ENCODE results near the gene HOXB3. TPM values are rescaled to one million over a fixed set of nuclear protein-coding genes. Genes with fewer than 3 reads are reported as not detected.

The HOXB3 gene
- total RNA-seq, 6 donors from 2014 or later: 2.9 to 12.6 (median 7.9) TPM

- Histone ChIP-seq H3K27me3 (peaks cover 0 to 71% (median 33%) of the 10 kb centered on the region in 4 donors), H3K9me3 (no peaks in the 10 kb centered on the region), H3K4me1 (peaks cover 23 to 48% (median 34%) of the 10 kb centered on the region in 4 donors), H3K27ac (peak overlapping the region; percentile 75 to 87 (median 78)), H3K4me3 (peak overlapping the region; percentile 22 to 50 (median 44)), H3K36me3 (no peaks in the 10 kb centered on the region)
- 2 to 4% methylated on average over 32 to 56 of the region's 68 CpGs for WGBS, 2 donors
- DNase-seq (peak in 1 of 2 donors; percentile 91), ATAC-seq (ENCODE audit: low FRiP score in 2 of 2) (peak; percentile 29 to 71)
- peak in 2 of 4 donors; percentile 21 to 42 for TF ChIP-seq POLR2A (IDR thresholded peaks at IDR 0.05)
- no peak for TF ChIP-seq CTCF (IDR thresholded peaks at IDR 0.05)
- TF ChIP-seq EP300 (IDR thresholded peaks at IDR 0.05): no peak
- TF ChIP-seq POLR2AphosphoS5 (IDR thresholded peaks at IDR 0.05): peak; percentile 23 to 57
These were observed 8.0 kb upstream of the HOXB3 start for GRCh38 chr17:48597778-48598631.

- peak overlapping the region; percentile 75 to 87 (median 78) for H3K27ac ChIP-seq
- H3K4me1 ChIP-seq: peaks cover 28 to 49% (median 36%) of the 10 kb centered on the region in 4 donors
- TF ChIP-seq POLR2AphosphoS5 (IDR thresholded peaks at IDR 0.05) (no peak), CTCF (IDR thresholded peaks at IDR 0.05) (no peak), POLR2A (IDR thresholded peaks at IDR 0.05) (no peak), EP300 (IDR thresholded peaks at IDR 0.05) (no peak)
- peak overlapping the region; percentile 22 to 50 (median 44) for H3K4me3 ChIP-seq
- ATAC-seq (ENCODE audit: low FRiP score in 2 of 2) (no peak), DNase-seq (no peak)
- WGBS, 2 donors: 10% methylated on average over 2 of the region's 16 CpGs; no CpG with 5 or more reads in 1 of the 2 donors
- H3K27me3 ChIP-seq: peaks cover 0 to 70% (median 32%) of the 10 kb centered on the region in 4 donors
- no peaks in the 10 kb centered on the region for H3K9me3 ChIP-seq
- H3K36me3 ChIP-seq: no peaks in the 10 kb centered on the region
These were observed 7.4 kb upstream of the HOXB3 start for GRCh38 chr17:48597528-48597777.

GRCh38 chr17:48596735-48597527, 6.9 kb upstream of the HOXB3 start:
- TF ChIP-seq POLR2AphosphoS5 (IDR thresholded peaks at IDR 0.05) (peak in 1 of 2 donors; percentile 36), EP300 (IDR thresholded peaks at IDR 0.05) (no peak)
- Histone ChIP-seq H3K27ac (peak overlapping the region; percentile 75 to 87 (median 78)), H3K4me1 (peaks cover 25 to 49% (median 34%) of the 10 kb centered on the region in 4 donors), H3K27me3 (peaks cover 0 to 70% (median 32%) of the 10 kb centered on the region in 4 donors), H3K4me3 (peak overlapping the region; percentile 12 to 50 (median 44)), H3K36me3 (no peaks in the 10 kb centered on the region), H3K9me3 (no peaks in the 10 kb centered on the region)
- DNase-seq (no peak), ATAC-seq (ENCODE audit: low FRiP score in 2 of 2) (peak in 1 of 2 donors; percentile 20)
- 3 to 5% methylated on average over 24 to 26 of the region's 26 CpGs for WGBS, 2 donors

- no peaks in the 10 kb centered on the region for H3K9me3 ChIP-seq
- peak overlapping the region; percentile 75 to 87 (median 78) for H3K27ac ChIP-seq
- 9 to 18% methylated on average over 33 to 45 of the region's 54 CpGs for WGBS, 2 donors
- TF ChIP-seq POLR2AphosphoS5 (IDR thresholded peaks at IDR 0.05) (no peak), CTCF (IDR thresholded peaks at IDR 0.05) (no peak), POLR2A (IDR thresholded peaks at IDR 0.05) (no peak), EP300 (IDR thresholded peaks at IDR 0.05) (no peak)
- ATAC-seq (ENCODE audit: low FRiP score in 2 of 2): no peak
- peaks cover 25 to 49% (median 33%) of the 10 kb centered on the region in 4 donors for H3K4me1 ChIP-seq
- peak in 1 of 2 donors; percentile 86 for DNase-seq
- peaks cover 0 to 63% (median 32%) of the 10 kb centered on the region in 4 donors for H3K27me3 ChIP-seq
- H3K4me3 ChIP-seq: peak overlapping the region in 3 of 4 donors; percentile 43 to 50 (median 46)
- no peaks in the 10 kb centered on the region for H3K36me3 ChIP-seq
These were observed 6.1 kb upstream of the HOXB3 start for GRCh38 chr17:48596000-48596734.

Data from upper lobe of left lung (tissue), 6 donors.